H7 (cell line): ENCODE measurements around the gene RAG2. TPM values are rescaled to one million over a fixed set of nuclear protein-coding genes. Genes with fewer than 3 reads are reported as not detected.

Experiments used
- DNase-seq: peaks from one replicate; pipeline ENCODE4 v3.0.0; 2012
- H3K27me3 ChIP-seq: 2 replicates; pipeline ENCODE4 v1.6.0; 2011; ENCODE audit warnings: mild to moderate bottlenecking, low read length; ENCODE audit not compliant: control insufficient read depth, insufficient read depth
- H3K36me3 ChIP-seq: replicated peaks from 2 replicates; pipeline ENCODE4 v1.5.1; 2011; ENCODE audit warnings: low read length; ENCODE audit not compliant: control insufficient read depth, insufficient read depth
- H3K4me3 ChIP-seq: 2 replicates; pipeline ENCODE4 v1.5.1; 2011; ENCODE audit warnings: low read depth, mild to moderate bottlenecking, control low read depth, low read length, moderate library complexity; ENCODE audit not compliant: insufficient read depth
- total RNA-seq: library from RNA; depleted of rRNA; stranded (reverse); fragments of >200 nt; shearing (Covaris generic); gene quantifications from 2 replicates; pipeline ENCODE4 v1.2.3, GENCODE V29; 2014

RAG2 gene
- total RNA-seq, 1 experiment from 2014 or later, result not detected

DNA sequence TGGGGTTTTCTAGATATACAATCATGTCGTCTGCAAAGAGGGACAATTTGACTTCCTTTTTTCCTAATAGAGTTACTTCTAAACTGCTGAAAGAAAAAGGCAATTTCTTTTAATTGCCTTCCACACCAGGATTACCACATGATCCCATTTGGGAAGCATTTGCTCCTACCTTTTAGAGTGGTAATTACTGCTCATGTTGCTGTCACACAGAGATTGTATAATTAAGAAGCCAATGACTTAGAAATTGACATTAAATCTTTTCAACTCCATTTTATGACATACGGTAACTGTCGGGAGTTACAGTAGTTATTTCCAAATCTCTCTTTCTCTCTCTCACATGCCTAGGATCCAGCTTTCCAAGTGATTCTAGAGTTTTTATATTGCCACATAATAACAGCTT is 17.8 kb upstream of the RAG2 start:
- H3K27me3 ChIP-seq, result no peaks in the 10 kb centered on the region
- DNase-seq, result no peak
- H3K36me3 ChIP-seq, result no peaks in the 10 kb centered on the region
- H3K4me3 ChIP-seq, result no peak overlapping the region

DNA sequence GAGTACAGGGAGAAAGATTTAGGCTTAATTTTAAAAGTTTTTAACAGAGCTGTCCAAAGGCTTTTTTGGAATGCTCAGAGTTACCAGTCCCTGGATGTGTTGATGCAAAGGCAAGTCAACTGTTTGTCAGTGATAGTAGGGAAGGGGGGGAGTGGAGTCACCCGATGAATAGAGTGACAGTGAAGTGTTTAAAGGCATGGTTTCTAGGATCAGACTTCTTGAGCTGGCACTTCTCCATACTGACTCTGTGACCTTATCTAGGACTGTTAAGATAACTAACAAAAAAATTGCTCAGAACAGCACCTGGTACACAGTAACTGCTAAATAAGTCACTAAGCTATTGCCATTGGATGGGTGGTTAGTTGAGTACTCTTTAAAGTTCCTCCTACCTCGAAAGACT is 11.3 kb upstream of the RAG2 start:
- no peaks in the 10 kb centered on the region for H3K27me3 ChIP-seq
- no peak for DNase-seq
- no peak overlapping the region for H3K4me3 ChIP-seq
- H3K36me3 ChIP-seq, result no peaks in the 10 kb centered on the region

DNA sequence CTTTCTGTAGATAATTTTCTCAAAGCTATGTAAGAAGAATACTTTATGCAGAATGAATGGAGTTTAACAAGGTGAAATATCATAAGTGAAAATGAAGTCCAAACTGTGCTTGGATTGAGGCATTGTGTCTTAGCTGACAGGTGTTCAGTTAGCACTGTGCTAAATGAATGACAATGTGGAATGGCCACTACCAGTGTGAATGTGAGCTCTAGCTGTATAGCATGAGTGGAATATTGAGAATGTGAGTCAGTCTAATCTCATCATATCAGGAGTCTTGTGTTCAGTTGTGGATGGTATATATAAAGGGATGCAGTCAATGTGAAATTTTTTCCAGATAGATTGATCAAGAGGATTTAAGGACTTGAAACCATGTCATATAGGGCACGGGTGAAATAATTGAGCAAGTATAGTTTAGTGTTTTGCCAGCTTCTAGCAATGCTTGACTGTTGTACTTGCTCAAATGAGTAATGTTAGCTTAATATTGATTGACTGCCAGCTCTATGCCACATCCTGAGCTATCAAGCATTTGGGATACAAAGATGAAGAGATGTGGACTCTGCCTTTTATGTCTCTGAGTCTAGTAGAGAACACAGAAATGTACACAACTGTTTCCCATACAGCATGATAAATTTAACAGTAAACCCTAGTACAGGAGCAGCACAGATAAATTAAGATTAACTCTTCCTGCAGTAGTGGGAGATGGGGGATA is 10.6 kb upstream of the RAG2 start:
- H3K27me3 ChIP-seq, result no peaks in the 10 kb centered on the region
- DNase-seq, result no peak
- no peak overlapping the region for H3K4me3 ChIP-seq
- no peaks in the 10 kb centered on the region for H3K36me3 ChIP-seq

DNA sequence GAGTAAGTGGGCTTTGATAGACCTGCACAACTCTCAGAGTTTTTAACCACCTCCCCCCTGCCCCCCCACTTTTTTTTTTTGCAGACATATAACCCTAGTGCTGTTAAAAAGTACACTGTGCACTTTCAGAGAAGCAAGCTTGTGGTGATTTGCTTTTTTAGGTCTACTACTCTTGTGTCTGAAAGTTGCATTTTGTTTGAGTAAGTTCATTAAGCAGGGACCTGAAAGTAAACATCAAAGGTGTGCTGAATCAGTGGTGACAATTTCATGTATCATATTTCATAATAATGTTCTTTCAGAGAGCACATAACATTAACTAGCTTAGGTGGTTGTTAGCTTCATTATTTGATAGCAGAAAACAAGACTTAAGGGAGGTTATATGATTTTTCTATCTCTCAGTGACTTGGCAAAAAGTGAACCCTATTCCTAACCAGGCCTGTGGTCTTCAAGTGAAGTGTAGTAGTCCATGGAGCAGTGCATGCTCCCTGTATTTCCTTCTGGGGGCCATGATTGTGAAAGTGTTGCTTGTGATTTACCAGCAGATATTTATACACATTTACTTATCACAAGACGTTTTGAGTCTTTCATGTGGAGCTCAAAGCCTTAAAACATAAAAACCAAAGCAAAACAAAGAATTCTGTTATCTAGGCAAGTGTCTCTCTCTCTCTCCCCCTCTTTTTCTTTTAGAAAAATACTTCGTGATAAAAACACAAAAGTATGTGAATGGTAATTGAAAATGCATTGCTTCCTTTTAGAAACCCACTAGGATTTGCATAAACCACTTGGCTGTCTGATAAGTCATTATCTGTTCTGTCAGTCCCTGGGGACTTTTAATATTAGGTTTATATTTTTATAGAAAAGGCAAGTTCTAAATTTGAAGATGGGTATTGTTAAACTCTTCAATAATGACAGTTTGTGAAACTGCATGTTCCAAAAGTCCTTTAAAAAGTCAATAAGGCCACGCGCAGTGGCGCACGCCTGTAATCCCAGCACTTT is 7.5 kb upstream of the RAG2 start:
- no peak for DNase-seq
- Histone ChIP-seq H3K27me3 (no peaks in the 10 kb centered on the region), H3K36me3 (no peaks in the 10 kb centered on the region), H3K4me3 (no peak overlapping the region)

DNA sequence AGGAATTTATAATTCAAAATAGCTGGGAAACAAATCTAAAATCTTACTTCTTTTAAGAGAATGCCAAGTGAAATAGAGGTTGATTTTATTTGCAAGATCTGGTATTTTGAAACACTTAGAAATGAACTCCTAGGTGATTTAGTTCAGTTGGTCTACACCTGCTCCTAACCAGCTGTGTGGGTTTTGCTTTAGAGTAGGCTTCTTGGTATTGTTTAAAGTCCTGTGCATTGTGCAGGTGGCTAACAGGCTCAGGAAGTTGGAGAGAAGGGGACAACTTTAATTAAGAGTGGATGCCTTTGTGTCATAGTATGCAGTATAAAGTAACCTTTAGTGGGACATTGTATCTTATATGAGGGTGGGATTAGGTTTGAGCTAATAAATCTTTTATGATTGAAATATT is 4.1 kb upstream of the RAG2 start:
- Histone ChIP-seq H3K4me3 (no peak overlapping the region), H3K27me3 (no peaks in the 10 kb centered on the region), H3K36me3 (no peaks in the 10 kb centered on the region)
- DNase-seq, result no peak

DNA sequence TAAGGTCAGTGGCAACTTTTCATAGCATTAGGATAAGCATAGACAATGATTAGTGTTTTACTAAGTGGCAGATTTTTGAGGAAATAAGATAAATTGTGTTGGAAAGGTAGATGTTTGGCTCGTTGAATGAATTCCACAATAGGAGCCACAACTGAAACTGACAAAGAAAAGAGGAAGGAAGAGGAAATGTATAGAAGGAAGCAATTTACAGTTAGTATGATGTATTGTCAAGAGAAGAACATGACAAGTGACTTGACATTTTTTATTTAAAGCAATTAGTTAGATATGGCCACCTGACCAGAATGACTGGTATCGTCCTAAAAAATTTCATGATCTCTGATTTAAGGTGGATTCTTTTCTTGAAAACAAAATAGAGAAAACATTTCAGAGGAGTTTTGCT is 3.1 kb upstream of the RAG2 start:
- Histone ChIP-seq H3K27me3 (no peaks in the 10 kb centered on the region), H3K4me3 (no peak overlapping the region), H3K36me3 (no peaks in the 10 kb centered on the region)
- no peak for DNase-seq

DNA sequence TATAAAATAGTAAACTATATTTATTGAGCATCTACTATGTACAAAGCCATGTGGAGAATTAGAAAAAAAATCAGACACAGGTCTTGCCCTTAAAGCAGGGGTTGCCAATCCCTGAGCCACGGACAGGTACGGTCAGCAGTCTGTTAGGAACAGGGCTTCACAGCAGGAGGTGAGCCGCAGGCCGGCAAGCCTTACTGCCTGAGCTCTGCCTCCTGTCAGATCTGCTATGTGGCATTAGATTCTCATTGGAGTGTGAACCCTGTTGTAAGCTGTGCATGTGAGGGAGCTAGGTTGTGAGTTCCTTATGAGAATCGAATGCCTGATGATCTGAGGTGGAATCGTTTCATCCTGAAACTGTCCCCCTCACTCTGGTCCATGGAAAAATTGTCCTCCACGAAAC is 2.1 kb upstream of the RAG2 start:
- DNase-seq, result peak; percentile 16

DNA sequence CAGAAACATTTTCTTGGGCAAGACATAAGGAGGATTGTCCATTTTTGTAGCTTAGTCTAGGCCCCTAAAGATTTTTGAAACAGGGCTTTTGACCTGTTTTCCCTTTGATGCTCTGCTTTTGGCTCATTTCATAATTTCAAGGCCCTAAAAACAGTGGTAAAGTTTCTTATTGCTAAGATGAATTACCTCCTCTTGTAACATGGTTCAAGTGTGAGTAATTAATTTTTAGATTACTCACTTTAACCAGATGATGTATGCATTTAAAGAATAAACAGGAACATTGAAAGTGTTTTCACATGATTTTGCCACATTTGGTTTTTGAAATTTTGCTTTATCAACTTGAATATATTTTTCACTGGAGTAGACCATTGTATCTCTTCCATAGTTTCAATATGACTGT is 1.2 kb downstream of the RAG2 start:
- no peaks in the 10 kb centered on the region for H3K36me3 ChIP-seq
- H3K27me3 ChIP-seq, result no peaks in the 10 kb centered on the region; the same call in 1 of the 2 replicates
- no peak overlapping the region for H3K4me3 ChIP-seq

More for the DNA sequence above, 2.1 kb upstream of the RAG2 start:
- Histone ChIP-seq H3K27me3 (no peaks in the 10 kb centered on the region), H3K4me3 (no peak overlapping the region), H3K36me3 (no peaks in the 10 kb centered on the region)

DNA sequence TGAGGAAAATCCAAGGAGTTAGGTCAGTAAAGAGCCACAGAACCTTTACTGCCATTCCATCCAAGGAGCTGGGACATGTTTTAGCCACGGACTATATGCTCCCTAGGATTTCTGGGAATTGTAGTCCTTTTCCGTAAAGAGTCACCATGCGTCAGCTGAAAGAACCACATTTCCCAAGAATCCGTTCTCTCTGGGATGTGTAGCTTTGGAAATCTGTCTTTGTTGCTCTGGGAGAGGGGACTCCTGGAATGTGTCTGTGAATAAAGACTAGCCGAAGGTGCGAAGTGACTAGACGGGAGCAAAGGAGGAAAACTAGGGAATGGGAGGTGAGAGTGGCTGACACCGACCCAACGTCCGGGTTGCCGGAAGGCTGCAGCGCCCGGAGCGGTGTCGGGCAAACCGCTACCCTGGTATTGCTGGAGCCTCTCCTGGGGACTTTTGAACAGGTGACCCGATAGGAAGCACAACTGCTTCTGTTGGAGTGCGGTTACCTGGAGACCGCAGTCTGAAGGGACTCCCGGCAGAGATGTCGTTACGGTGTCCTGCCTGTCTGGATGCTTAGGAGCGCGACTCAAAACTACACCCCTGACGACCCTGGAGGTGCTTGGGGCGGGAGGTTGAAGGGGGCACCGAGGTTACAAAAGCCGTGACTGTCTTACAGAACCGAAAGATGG is 3.6 kb downstream of the RAG2 start, which contains the start of gene IFTAP:
IFTAP (plus strand) TSS at position 187 of the 674 bp plus-strand sequence. CDS start 15,602 bp downstream, outside the sequence.
- no peaks in the 10 kb centered on the region for H3K36me3 ChIP-seq
- H3K27me3 ChIP-seq, result no peaks in the 10 kb centered on the region; the same call in 1 of the 2 replicates
- DNase-seq, result peak; percentile 71

More for the DNA sequence above, 1.2 kb downstream of the RAG2 start:
- no peak for DNase-seq

DNA sequence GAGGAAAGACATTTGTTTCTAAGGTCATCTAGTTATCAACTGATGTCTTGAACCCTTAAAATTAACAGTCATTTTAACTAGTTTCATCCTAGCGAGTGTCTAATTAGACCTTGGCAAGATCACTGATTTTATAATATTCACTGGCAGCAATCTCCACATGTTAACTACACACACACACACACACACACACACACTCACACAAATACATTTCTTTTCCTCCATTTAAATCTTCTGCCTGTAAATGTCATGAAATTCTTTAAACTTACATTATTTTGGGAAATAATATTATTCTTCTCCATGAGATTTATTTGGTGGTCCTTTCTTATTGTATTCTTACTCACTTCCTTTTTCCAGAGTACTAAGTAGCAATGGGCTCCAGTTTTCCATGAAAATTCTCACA is 6.6 kb downstream of the RAG2 start:
- H3K4me3 ChIP-seq, result no peak overlapping the region
- peaks cover 5% of the 10 kb centered on the region for H3K27me3 ChIP-seq
- no peaks in the 10 kb centered on the region for H3K36me3 ChIP-seq
- DNase-seq, result no peak

More for the DNA sequence above, 3.6 kb downstream of the RAG2 start, which contains the start of gene IFTAP:
- H3K4me3 ChIP-seq, result peak within 1 kb of the TSS; percentile 60

DNA sequence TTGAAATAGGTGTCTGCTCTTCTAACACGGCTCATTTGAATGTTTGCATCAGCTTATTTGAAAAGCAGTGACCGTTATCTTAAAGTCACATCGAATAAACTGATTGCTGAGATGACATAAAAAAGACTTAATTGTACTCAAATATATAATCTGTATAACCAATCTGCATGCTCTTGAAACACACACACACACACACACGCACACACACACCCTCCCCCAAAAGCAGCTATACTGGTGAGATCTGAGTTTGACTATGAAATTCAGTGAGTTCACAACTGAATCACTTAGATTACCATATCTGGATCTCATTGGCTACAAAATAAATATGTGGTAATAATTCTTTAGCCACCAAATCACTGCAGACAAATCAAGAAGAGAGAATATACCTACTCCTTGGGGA is 7.5 kb downstream of the RAG2 start:
- no peak for DNase-seq
- Histone ChIP-seq H3K36me3 (no peaks in the 10 kb centered on the region), H3K27me3 (peaks cover 5% of the 10 kb centered on the region), H3K4me3 (no peak overlapping the region)

DNA sequence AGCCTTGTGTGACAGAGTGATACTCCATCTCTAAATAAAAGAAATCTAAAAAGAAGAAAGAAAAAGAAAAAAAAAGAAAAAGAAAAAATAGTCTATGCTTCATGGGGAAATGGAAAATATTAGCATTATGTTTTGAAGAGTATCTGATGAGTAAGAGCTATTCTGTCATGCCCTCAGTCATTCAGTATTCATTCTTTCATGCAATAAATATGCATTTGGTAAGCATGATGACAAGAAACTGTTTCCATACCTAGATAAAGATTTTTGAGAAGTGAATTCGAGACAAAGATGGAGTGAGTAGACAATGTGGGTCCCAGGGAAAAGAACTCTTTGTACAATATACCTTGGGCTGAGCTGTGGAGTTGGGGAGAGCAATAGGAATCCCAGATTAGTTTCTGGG is 9.9 kb downstream of the RAG2 start:
- no peak for DNase-seq
- no peaks in the 10 kb centered on the region for H3K36me3 ChIP-seq
- peaks cover 5% of the 10 kb centered on the region for H3K27me3 ChIP-seq
- H3K4me3 ChIP-seq, result no peak overlapping the region

DNA sequence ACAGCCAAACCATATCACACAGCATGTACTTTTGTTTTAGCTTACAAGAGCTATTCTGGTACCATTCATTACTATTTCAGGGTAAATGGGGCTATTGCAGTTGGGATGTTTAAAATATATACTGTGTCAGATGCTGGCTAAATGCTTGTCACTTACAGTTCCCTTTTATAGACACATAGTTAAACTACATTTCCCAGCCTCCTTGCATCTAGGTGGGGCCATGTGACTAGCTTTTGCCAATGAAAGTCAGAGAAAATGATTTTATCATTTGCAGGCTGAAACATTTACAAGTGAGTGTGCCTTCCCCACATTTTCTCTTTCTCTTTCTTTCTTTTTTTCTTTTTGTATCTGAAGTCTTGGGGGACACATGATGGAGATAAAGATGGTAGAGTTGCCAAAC is 11.5 kb downstream of the RAG2 start:
- DNase-seq, result no peak
- Histone ChIP-seq H3K4me3 (no peak overlapping the region), H3K36me3 (no peaks in the 10 kb centered on the region), H3K27me3 (peaks cover 5% of the 10 kb centered on the region)

DNA sequence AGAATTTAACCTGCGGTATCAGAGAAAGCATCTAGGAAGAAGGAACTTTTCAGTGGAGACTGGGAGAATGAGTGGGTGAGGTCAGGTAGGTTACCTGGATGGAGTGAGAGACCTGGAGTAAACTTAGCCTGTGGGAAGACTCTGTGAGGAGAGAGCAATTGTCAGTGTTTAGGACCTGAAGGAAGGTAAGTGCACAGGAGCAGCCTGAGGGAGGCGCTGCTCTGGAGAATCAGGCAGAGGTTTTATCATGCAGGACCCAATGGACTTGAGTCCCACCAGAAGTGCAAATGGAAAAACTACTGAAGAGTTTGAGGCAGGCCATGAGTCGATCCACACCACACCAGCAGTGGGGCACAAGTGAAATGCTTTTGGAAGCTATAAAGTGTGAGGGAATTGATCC is 14.4 kb downstream of the RAG2 start:
- Histone ChIP-seq H3K4me3 (no peak overlapping the region), H3K27me3 (peaks cover 3% of the 10 kb centered on the region; the same call in 1 of the 2 replicates), H3K36me3 (no peaks in the 10 kb centered on the region)
- no peak for DNase-seq
